ENCODE measurements around the gene MYB.

- no peak for TF ChIP-seq CTCF (IDR thresholded peaks at IDR 0.05)
- no peak for TF ChIP-seq POLR2A (IDR thresholded peaks at IDR 0.05)
Measured at GRCh38 chr6:135141728-135142127, 39.4 kb upstream of the MYB start.
